ENCODE results near the gene ZNF679. TPM values are rescaled to one million over a fixed set of nuclear protein-coding genes. Genes with fewer than 3 reads are reported as not detected.
"Not testable (repeated sequence)": the region's sequence is repeated elsewhere in the genome, so short reads cannot be mapped to it uniquely, and the experiment has no call there.

The ZNF679 gene
- polyA plus RNA-seq, 5 donors: not detected

DNA sequence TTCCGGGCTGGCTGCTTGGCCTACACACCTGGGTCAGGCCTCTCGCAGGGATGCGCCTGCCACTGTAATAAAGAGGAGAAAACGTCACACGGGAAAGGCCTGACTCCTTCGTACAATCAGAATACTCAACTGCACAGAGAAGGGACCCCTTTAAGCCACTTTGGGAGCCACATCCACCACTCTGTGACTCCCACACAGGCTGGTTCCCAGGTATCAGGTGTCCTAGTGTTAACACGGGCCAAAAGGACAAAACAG lies 79.7 kb downstream of the ZNF679 start:
- DNase-seq: no peak

GRCh38 chr7:64310426-64310825 lies 82.2 kb downstream of the ZNF679 start:
- no peak for DNase-seq

GRCh38 chr7:64312826-64313225 lies 84.6 kb downstream of the ZNF679 start:
- no peak for DNase-seq

DNA sequence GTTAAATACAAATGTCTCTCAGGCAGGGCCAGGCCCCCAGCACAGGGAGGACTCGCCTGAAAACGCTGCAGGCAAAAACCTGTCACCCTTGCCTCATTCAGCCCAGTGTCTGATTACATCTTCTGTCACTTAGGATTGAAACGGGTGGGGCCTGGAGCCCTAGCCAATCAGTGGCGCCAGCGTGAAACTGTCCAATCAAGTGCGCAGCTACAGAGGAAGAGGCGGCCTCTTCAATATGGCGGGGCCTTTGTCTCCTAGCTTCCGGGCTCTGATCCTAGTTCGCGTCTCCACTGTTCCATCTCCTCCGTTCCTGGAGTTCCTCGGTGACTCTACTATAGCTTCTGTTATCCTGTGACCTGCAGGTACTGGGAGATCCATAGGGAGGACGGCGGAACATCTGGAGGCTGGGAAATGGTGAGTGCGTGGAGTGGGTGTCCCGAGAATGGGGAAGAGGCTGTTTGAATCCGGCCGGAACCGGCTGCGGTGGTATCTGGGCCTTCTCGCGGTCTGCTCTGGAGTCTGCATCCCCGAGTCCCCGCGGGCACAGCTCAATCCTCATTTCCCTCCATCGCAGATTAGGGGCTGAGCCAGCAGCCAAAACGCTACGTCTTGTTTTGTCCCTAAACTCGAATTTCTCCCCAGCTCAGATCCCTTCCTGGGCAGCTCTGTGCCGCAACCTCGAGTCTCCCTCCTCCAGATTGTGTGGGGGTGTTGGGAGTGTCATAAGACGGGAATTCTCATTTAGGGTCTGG lies 85.6 kb downstream of the ZNF679 start, which contains the start of gene ZNF736:
Gene ZNF736 (plus strand): TSS at position 222 of the 752 bp plus-strand sequence. CDS start 190 bp downstream, at position 412.
- DNase-seq: peak; percentile 87 to 91

DNA sequence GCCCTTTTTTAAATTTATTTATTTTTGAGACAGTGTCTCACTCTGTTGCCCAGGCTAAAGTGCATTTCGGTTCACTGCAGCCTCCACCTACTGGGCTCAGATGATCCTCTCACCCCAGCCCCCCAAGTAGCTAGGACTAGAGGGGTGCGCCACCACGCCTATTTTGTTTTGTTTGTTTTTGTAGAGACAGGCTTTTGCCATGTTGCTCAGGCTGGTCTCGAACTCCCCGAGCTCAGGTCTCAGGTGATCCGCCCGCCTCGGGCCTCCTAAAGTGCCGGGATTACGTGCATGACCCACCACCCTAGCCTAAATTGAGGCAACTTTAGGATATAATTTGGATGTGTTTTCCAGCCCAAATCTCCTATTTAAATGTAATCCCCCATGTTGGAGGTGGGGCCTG lies 86.3 kb downstream of the ZNF679 start:
- no peak for DNase-seq

- not testable (repeated sequence) for DNase-seq
These were observed 87.9 kb downstream of the ZNF679 start for GRCh38 chr7:64316031-64316742.

Other genes starting within 250 kb of the ZNF679 start
- gene ZNF722, start 229.6 kb upstream of the ZNF679 start, polyA plus RNA-seq (ENCODE audit: insufficient read depth in 1 of 5, insufficient read length in 5 of 5, low replicate concordance in 1 of 5): not detected
- 1 to 10 TPM in 1 of 5 donors, under 1 TPM in 4; 0.30 to 1.0 (median 0.35) TPM for gene ZNF727, start 183.0 kb upstream of the ZNF679 start, polyA plus RNA-seq (ENCODE audit: insufficient read depth in 1 of 5, insufficient read length in 5 of 5, low replicate concordance in 1 of 5)
- not detected for gene ZNF735, start 21.3 kb upstream of the ZNF679 start, polyA plus RNA-seq (ENCODE audit: insufficient read depth in 1 of 5, insufficient read length in 5 of 5, low replicate concordance in 1 of 5)
- gene ZNF736, start 85.5 kb downstream of the ZNF679 start, polyA plus RNA-seq (ENCODE audit: insufficient read depth in 1 of 5, insufficient read length in 5 of 5, low replicate concordance in 1 of 5): 10 to 100 TPM; 14.1 to 24.3 (median 21.9) TPM

Data from right lung (tissue), 5 donors.